ENCODE measurements around the gene HSCB.

GRCh38 chr22:28703436-28703835 lies 38.4 kb upstream of the HSCB start:
- TF ChIP-seq CTCF (IDR thresholded peaks at IDR 0.05), result no peak
- no peak for TF ChIP-seq POLR2A (IDR thresholded peaks at IDR 0.05)

All from adrenal gland (tissue), 5 donors.